ENCODE measurements around the gene TMCO4.

The TMCO4 gene

DNA sequence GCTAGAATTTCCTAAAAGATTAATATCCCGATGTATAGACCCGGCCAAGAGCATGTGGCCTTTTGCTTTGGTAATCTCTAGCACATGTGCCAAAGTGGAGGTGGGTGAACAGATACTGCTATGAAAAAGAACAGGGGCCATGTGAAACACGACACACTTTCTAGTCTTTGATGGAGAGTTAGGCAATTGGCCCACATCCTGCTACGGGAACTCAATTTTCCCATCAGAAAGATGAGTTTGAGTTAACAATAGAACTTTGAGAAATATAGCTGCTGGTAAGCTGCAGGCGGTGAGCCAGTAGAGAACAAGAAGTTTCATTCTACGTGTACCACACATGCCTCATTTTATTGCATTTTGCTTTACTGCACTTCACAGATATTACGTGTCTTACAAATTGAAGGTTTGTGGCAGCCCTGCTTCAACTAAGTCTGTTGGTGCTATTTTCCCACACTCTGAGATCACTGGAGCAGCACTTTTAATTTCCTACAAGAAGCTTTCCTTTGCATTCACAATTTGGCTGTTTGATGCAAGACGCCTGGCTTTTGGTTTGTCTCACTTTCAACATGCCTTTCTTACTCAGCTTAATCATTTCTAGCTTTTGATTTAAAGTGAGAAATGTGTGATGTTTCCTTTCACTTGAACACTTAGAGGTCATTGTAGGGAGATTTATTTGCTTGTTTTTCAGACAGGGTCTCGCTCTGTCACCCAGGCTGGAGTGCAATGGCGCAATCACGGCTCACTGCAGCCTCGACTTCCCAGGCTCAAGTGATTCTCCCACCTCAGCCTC, 88.7 kb downstream of the TMCO4 start:
- DNase-seq: no peak

DNA sequence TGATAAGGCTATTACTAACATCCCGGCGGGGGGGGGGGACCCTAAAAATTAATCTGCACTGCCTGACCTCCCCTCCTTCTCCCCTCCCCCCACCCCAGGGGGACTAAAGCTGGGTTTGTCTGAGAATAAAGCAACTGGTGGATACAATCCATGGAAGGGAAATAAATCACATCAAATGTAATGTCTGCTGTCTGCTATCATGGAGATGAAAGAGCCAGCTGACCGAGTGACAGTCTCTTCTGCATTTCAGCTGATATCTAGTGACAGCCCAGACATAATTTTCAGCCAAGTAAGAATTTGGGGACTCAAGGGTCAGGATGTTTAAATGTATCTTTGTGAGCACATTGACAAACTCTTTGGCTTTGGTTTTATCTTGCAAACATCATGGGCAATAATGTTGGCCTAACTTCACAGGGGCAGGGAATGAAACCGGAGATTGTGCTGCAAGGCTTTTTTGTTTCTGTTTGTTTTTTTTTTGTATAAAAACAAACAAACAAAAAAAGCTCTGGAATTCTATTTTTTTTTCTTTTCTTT, 90.4 kb downstream of the TMCO4 start:
- no peak for DNase-seq

DNA sequence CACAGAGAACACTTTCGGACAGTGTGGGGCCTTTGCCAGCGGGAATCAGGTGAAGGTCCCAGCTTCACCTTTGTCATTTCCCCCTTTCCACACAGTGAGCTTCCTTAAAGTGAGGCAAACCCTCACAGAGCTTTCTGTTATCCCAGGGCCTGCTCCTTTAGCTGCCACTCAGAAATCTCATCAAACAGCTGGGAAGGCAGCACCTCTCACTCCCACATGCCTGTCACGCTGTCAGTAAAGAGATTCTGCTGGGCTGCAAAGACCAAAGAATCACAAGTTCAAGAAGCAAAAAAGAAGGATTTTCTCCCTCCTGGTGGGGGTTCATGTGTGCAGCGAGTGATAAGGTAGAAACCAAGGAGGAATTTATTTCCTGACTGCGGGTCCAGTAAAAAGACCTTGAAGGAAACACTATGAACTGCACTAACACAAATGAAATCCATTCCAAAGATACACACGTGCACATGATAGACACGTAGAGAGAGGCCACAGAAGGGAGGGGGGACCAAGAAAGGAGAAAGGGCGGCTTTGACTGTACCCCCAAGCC, 91.1 kb downstream of the TMCO4 start:
- no peak for DNase-seq

DNA sequence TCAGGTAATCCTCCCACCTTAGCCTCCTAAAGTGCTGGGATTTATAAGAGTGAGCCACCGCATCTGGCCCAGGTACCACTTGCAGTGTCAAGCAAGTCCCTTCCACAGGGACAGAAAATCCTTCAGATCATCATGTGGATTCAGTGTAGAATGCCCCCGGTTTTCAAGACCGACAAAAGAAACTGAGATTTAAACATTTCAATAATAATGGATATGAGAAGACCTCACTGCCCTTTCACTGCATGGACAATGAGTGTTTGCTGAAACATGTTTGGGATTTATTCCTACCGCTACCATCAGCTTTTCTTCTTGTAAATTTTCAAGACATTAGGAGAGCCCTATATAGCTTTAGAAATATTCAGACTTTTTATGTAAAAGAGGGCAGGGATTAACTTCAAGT, 93.6 kb downstream of the TMCO4 start:
- no peak for DNase-seq

DNA sequence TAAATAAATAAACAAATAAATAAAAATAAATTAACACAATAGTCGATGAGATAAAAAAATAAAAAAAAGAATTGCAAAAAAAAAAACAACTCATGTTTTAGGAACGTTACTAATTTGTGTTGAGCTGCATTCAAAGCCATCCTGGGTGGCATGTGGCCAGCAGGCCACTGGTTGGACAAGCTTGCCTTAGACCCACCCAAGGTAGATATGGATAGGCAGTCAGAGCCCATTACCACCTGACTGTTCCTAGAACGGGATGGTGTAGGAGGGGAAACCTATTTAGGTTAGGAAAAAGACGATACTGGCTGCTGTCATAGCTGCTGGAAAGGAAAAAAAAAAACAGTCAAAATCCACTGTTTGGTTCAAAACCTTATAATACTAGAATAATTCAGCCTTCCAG, 94.3 kb downstream of the TMCO4 start:
- no peak for DNase-seq

DNA sequence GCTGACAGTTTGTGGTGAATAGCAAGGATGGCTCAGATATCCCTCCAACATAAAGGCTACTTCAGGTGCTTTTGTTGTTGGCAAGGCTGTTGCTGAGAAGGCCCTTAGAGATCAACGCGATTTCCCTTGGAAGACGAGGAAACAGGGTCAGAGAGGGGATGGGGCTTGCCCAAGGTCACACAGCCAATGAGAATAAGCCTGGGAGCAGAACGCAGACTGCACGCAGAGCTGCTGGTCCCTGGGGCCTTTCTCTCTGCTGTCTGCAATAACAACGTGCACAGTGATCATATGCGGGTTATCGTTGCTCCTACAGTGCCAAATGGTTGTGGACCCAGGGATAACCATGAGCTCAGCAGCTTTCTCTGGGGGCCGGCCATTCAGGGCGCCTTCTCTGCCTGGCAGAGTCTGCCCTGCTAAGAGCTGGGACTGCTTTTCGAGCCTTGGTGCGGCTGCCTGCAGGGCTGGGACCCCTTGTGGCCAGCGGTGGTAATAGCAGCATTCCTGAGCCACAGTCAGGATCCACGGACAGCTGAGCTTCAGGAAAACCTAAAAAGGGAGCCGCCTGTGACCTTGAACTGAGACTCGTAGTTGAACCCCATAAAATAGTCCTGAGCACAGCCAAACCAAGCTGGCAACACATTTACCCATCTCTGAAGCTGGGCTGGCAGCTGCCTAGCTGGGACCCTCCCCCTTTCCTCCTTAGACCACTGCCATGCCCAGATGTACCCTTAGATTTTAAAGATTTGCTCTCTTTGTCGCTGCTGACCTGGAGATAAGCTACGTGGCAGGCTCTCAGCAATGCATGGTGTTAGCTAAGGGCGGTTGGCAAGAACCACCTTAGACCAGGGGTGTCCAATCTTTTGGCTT, 95.2 kb downstream of the TMCO4 start:
- peak; percentile 43 for DNase-seq

DNA sequence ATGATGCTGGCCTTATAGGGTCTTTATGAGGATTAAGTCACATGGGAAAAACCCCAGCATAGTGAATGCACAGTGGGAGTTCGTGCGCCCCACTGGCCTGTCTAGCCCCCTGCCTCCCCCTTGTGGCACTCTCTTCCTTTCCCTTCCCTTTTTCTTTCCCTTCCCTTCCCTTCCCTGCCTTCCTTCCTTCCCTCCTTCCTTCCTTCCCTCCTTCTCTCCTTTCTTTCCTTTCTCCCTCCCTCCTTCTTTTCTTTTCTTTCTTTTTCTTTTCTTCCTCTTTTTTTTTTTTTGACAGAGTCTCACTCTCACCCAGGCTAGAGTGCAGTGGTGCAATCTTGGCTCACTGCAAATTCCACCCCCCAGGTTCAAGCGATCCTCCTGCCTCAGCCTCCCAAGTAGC, 96.4 kb downstream of the TMCO4 start:
- DNase-seq: no peak

DNA sequence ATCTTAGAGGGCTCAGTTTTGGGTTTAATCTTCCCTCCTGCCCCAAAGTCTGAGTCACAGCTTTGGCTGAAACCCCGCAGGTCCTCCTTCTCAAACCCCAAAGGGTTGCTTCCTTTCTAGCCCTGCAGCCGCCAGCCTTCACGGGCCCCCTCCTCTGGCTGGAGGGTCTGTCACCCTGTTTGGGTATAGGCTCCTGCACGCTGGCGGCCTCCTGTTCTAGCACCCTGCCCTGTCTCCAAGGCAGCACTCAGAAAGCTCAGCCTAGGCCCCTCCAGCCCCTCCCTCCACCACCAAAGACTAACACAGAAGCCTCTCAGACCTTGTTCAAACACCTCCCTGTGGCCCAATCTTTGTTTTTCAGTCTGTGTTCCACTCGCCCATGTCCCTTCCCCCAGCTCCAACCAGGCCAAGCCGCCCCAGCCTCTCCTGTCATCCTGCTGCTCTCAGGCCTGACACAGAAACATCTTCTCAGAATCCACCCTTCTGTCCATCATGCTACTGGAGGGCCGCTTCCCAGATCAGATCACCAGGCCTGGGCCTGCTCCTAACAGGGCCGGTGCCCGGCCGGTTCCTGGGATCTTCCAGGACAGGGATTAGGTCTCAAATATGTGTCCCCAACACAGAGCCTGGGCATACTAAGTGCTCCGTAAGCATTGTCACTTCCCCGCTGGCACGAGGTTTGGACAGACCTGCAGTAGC, 99.5 kb downstream of the TMCO4 start:
- DNase-seq: no peak

DNA sequence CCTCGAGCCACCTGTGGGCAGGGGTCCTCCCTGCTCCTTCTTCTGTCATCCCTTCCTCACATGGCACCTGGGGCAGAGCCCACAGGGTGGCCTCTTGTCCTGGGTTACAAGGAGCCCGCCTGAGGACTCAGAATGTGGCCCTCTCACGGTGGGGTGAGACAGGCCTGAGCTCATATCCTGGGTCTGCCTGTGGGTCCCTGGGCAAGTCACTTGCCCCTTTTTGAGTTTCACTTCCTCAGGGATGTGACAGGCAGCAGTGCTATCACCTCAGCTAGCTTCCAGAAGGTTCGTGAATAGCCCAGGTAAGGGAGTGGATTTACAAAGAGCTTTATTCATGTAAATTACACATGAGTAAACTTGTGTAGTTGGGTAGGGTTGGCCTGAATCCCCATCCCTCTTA, 101.5 kb downstream of the TMCO4 start:
- no peak for DNase-seq

DNA sequence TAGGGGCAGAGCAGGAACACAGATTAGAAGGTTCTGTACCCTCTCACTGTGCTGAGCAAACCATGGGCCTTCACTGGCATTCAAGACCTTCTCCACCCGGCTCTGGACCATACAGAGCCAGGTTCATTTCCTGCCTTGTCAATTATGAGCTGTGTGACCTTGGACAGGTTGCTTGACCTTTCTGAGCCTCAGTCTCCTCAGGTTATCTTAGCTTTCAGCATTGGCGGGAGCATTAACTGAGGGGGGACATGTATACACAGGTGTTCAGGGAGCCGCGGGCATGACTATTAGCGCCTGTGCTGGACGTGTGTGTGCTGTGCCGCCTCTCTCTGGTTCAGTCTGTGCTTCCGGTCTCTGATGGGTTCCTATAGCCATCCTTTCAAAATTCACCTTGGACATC, 102.9 kb downstream of the TMCO4 start:
- no peak for DNase-seq

DNA sequence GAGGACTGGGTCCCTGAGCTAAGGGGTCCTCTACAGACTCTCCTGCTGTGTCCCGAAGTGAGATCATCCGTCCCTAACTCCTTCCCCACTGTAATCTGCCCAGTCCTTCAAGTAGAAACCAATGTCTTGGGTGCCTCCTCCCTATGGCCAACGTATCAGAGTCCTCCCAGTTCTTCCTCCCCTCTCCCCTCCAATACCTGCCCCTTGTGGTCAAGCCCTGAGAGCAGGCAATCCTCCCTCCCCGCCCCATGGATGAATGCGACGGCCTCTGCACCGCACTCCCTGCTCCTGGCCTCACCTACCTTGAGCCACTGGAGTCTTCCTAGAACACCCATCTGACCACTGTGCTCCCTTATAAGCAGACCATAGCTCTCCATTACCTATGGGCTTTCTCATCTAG, 103.9 kb downstream of the TMCO4 start:
- no peak for DNase-seq

DNA sequence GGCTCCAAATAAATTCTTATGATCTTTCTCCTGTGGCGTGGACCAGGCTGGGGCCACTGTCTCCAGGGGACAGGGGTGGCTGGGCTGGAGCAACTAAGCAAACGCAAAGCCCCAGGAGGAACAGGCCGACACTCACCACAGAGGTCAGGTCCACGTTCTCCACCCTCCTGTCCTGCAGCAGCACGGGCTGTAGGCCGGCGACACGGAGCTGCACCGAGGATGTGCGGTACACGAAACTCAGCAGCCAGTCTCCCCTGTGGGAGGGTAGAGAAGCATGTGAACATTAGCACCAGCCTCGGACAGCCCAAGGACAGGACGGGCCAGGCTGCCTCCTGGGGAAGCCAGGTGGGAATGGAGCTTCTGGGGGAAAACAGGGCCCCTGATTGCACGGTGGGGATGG, 105.4 kb downstream of the TMCO4 start:
- DNase-seq: no peak

DNA sequence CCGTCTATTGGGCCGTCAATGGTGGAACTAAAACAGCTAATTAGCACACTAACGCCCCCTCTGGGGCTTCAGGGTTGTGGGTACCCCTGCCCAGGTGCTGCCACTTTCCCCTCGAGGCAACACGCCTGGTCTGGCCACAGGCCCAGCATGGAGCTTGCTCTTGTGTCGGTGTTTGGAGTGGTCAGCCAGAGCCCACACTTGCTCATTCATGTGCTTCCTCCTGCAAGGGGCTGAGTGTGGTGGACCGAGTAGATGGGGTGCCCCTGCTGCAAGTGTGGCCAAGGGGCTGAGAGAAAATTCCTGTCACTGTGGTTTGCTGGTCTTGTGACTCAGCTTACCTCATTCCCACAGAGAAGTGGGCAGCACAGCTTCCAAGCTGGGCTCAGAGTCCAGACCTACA, 109.4 kb downstream of the TMCO4 start:
- no peak for DNase-seq

DNA sequence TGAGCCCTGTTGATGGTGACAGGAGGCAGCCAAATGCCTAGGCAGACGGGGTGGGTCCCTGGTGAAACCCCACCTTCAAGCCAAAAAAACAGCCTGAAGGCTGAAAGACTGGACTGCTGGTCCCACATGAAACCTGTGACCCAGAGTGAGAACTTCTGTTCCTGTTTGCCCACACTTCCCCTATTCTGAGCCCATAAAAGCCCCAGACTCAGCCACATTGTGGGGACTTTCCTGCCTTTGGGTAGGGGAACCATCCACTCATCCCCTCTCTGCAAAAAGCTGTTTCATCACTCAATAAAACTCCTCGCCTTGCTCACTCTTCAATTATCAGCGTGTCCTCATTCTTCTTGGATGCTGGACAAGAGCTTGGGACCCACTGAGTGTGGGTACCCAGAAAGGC, 109.9 kb downstream of the TMCO4 start:
- DNase-seq: no peak

DNA sequence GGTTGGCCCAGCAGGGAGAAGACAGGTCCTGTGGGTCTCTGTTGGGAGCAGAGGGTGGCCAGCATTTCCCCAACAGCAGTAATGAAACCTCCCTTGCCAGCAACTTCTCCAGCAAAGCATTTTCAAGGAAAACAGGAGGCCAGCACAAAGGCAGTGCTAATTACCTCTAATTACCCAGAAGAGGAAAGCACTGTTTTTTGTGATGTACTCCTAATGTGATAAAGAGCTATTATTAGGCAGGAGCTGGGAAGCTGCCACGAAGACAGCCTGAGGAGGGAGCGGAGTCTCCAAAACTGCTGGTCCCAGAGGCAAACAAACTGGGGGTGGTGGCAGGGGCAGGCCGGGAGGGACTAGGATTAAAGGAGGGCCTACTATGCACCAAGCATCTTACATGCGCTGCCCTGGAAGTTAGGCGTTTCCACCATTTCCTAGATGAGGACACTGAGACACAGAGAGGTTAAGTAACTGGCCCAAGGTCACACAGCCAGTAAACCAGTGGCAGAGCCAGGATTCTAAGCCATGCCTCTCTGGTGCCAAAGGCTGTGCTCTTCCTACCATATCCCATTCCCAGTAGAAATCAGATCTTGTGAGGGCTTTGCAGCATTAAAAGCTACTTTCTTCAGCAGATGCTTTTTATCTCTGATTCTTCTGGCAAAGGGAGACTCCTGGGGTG, 110.5 kb downstream of the TMCO4 start:
- DNase-seq: no peak

DNA sequence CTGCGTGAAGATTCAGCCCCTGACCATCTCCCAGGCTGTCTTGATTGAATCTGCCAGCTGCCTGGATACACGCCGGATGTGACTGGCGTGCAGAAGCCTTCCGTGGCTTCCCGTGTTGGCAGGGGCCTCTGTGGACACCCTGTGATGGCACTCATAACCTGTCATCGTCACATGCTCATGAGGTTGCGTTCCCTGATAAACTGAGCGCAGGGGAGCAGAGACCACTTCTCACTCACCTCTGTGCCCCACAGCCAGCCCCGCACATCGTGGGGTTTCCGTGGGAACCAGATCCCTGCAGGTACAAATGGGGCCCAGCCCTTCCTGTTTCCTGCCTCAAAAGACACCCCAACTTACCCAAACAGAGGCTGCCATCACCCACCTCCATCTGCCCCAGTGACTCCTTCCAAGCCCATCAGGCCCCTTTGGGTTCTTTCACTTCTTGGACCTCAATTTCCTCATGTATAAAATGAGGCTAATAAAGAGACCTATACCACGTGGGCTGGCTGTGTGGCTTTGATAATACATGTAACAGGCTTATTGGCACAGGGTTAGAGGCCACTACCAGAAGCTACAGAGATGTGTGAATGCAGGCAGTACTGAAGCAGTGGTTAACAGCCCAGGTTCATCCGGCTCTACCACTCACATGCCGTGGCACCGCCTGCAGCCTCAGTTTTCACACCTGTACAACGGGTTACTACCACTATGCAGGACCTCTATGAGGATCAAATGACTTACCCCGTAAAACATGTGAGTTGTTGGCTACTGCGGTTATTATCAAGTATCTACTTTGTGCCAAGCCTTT, 111.5 kb downstream of the TMCO4 start:
- DNase-seq: peak; percentile 7

DNA sequence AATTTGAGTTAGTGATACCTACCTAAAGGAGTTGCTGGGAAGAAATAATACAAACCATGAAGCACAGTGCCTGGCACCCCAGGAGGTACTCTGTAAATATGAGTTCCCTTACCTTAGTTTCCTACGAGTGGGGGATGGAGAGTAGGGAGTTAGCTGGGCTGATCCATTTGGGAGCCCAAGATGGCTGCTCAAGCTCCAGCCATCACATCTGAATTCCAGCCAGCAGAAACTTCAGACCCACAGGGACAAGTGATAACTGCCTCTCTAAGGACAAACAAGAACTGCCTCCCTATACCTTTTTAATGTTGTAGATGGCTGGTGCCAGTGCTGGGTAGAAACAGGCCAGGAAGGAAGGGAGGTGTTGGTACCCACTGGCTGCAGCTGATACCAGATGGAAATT, 112.3 kb downstream of the TMCO4 start:
- no peak for DNase-seq

DNA sequence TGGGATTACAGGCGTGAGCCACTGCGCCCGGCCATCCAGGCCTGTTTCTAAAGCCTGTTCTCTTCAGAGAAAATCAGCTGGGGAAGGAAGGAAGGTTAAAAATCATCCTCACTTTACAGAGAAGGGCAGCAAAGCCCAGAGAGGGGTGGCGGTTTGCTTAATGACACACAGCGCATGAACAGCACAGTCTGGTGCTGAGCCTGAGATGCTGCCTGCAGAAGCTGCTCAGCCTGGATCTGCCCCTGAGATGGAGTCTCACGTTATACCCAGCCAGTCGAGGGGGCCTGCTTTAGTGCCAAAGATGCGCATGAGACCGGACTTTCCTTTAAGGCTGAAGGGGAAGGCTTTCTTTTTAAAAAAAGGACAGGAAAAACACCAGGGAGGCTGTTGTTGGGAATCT, 113.7 kb downstream of the TMCO4 start:
- DNase-seq: no peak

DNA sequence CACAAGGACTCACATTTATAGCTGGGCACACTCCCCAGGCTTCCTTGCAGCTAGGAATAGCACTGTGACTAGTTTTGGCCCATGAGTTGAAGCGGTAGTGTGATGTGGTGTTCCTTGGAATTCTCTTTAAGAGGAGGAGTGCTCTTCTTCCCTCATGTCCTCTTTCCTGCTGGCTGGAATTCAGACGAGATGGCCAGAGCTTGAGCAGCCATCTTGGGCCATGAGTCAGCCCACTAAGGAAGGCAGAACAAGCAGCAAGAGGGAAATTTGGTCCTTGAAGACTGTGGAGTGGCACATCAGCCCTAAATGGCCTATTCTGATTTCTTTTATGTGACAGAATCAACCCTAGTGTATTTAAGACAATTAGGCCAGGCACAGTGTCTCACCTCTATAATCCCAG, 115.0 kb downstream of the TMCO4 start:
- DNase-seq: no peak

DNA sequence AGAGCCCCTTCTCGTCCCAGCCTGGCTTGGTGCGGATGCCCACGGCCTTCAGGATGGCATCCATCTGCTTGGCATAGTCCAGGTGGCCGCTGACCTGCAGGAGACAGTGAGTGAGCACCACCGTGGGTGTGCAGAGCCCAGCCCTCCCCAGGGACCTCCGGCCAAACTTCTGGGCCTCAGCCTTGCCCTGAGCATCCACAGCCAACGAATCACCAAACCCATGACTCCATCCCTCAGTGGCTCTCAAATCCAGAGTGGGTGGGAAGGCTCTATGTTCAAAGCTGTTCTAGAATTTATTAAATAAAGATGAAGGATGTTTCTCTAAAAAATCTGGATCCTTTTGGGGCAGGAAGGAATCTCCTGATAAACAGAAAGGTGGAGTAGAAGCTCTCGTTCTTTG, 116.4 kb downstream of the TMCO4 start:
- DNase-seq: no peak

DNA sequence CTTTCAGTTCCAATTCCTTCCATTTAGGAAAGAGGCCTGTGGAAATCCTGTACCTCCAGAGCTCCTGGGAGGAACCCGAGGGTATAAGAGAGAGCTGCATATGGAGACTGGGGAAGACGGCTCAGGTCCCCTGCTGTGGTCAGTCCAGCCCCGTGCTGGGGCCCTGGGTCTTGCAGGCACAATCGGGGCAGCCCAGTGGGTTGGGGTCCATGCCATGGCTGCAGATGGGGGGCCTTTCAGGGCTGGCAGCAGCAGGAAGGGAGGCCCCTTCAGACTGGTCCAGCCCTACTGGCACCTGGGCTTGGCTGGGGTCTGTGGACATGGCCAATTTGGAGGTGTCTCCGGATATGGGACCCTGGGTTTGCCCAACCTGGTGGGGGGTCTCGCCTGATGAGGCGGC, 116.8 kb downstream of the TMCO4 start:
- no peak for DNase-seq

DNA sequence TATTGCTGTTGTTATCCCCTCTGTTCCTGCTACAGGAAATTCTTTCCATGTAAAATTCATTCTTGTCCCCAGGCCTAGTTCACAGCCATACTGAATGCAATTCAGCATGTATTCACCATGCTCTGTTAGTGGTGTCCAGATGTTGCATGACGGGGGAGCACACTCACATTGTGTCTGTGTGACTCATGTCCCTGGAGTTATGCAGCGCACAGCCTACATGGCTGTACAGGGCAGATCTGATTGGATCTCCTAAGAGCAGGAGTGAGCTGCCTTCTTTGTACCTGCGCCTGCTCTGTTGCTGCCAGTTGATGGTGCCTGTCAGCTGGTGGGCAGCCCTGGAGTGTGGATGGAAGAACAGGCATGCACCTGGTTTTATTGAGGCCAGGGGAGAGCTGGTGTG, 117.5 kb downstream of the TMCO4 start:
- no peak for DNase-seq

Measured in activated T-cell treated with anti-CD3 and anti-CD28 coated beads for 4 hours (primary cell).